Fibroblast of lung (primary cell): ENCODE measurements around the gene ARHGAP28.

Experiments used
- CTCF ChIP-seq, 2 donors: IDR thresholded peaks in 1 of 2; conservative IDR thresholded peaks in 1 of 2; 1 replicate in 1 of 2; 2 replicates in 1 of 2; pipeline ENCODE4 v1.5.1; 2011 to 2012; ENCODE audit warnings: low read length in 2 of 2, control low read depth in 1 of 2, inconsistent platforms in 1 of 2, low read depth in 1 of 2, mild to moderate bottlenecking in 1 of 2
- EZH2 ChIP-seq: IDR thresholded peaks from 2 replicates; pipeline ENCODE4 v1.5.1; 2012; ENCODE audit warnings: low read length, control low read depth, mild to moderate bottlenecking; ENCODE audit errors: missing control alignments

- TF ChIP-seq CTCF (conservative IDR thresholded peaks at IDR 0.05 in 1 of 2, IDR thresholded peaks at IDR 0.05 in 1 of 2; ENCODE audit: low read depth in 1 of 2, low read length in 2 of 2) (no peak), EZH2 (no peak)
Observed at GRCh38 chr18:6711467-6711866, 18.0 kb upstream of the ARHGAP28 start.
